Peyer's patch (tissue), 4 donors: ENCODE data around the gene RHBDL3. TPM values are rescaled to one million over a fixed set of nuclear protein-coding genes. Genes with fewer than 3 reads are reported as not detected.

ENCODE experiments used
- DNase-seq, 3 donors: peaks; one replicate each; pipeline ENCODE4 v3.0.0-alpha.2; 2017 to 2019
- H3K27ac ChIP-seq, 4 donors: fragments of 200-600 bp; sonication (generic); one replicate each; pipeline ENCODE4 v1.5.1; 2016 to 2019
- H3K27me3 ChIP-seq, 2 donors: fragments of 200-600 bp; sonication (generic); one replicate each; pipeline ENCODE4 v1.5.1; 2019
- H3K36me3 ChIP-seq, 3 donors: fragments of 200-600 bp; sonication (generic); one replicate each; pipeline ENCODE4 v1.5.1; 2016 to 2019
- H3K4me1 ChIP-seq, 4 donors: fragments of 200-600 bp; sonication (generic); one replicate each; pipeline ENCODE4 v1.5.1; 2016 to 2019
- H3K4me3 ChIP-seq, 4 donors: fragments of 200-600 bp; sonication (generic); 1 replicate in 3 of 4; 2 replicates in 1 of 4; pipeline ENCODE4 v1.5.1; 2016 to 2019; ENCODE audit warnings: mild to moderate bottlenecking in 1 of 4
- H3K9me3 ChIP-seq, 4 donors: fragments of 200-600 bp; sonication (generic); one replicate each; pipeline ENCODE4 v1.5.1; 2016 to 2019; ENCODE audit warnings: mild to moderate bottlenecking in 1 of 4
- POLR2A ChIP-seq, 2 donors: fragments of 450-650 bp; IDR thresholded peaks; one replicate each; pipeline ENCODE4 v1.5.1; 2017; ENCODE audit warnings: antibody characterized with exemption in 2 of 2, mild to moderate bottlenecking in 2 of 2, moderate library complexity in 2 of 2
- total RNA-seq, 4 donors: library from RNA; depleted of rRNA; stranded (reverse); fragments of >200 nt; gene quantifications; one replicate each; pipeline ENCODE4 v1.1.0, GENCODE V29; 2016
- TF ChIP-seq, protein P1 (sequence below), 6 experiments: fragments of 450-650 bp in 4 of 6; fragments of 200-600 bp in 2 of 6; sonication (generic) in 1 of 6; IDR thresholded peaks; one replicate each; pipeline ENCODE4 v1.5.1; 2017 to 2019; ENCODE audit warnings: antibody characterized with exemption in 6 of 6, mild to moderate bottlenecking in 3 of 6, moderate library complexity in 1 of 6

RHBDL3 gene
- total RNA-seq, 4 donors from 2014 or later, result 0.28 to 0.40 TPM; not detected in 2

DNA sequence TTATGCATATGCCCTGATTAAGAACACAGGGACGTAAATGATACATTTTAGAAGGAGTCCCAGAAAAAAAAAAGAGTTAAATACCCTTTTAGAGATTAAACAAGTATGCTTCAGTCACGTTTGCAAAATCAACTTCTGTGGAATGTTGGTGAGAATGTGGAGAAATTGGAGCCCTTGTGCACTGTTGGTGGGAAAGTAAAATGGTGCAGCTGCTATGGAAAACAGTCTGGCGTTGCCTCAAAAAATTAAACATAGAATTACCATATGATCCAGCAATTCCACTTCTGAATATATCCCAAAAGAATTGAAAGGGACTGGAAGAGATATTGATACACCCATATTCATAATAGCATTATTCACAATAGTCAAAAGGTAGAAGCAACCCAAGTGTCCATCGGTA, 26.5 kb downstream of the RHBDL3 start:
- H3K27ac ChIP-seq, result no peak overlapping the region
- no peaks in the 10 kb centered on the region for H3K4me1 ChIP-seq
- H3K4me3 ChIP-seq, result no peak overlapping the region
- H3K36me3 ChIP-seq, result no peaks in the 10 kb centered on the region
- TF ChIP-seq POLR2A (IDR thresholded peaks at IDR 0.05), result no peak
- TF ChIP-seq, protein P1, sequence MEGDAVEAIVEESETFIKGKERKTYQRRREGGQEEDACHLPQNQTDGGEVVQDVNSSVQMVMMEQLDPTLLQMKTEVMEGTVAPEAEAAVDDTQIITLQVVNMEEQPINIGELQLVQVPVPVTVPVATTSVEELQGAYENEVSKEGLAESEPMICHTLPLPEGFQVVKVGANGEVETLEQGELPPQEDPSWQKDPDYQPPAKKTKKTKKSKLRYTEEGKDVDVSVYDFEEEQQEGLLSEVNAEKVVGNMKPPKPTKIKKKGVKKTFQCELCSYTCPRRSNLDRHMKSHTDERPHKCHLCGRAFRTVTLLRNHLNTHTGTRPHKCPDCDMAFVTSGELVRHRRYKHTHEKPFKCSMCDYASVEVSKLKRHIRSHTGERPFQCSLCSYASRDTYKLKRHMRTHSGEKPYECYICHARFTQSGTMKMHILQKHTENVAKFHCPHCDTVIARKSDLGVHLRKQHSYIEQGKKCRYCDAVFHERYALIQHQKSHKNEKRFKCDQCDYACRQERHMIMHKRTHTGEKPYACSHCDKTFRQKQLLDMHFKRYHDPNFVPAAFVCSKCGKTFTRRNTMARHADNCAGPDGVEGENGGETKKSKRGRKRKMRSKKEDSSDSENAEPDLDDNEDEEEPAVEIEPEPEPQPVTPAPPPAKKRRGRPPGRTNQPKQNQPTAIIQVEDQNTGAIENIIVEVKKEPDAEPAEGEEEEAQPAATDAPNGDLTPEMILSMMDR (IDR thresholded peaks at IDR 0.05), result no peak
- no peak for DNase-seq
- no peaks in the 10 kb centered on the region for H3K27me3 ChIP-seq
- no peaks in the 10 kb centered on the region for H3K9me3 ChIP-seq

DNA sequence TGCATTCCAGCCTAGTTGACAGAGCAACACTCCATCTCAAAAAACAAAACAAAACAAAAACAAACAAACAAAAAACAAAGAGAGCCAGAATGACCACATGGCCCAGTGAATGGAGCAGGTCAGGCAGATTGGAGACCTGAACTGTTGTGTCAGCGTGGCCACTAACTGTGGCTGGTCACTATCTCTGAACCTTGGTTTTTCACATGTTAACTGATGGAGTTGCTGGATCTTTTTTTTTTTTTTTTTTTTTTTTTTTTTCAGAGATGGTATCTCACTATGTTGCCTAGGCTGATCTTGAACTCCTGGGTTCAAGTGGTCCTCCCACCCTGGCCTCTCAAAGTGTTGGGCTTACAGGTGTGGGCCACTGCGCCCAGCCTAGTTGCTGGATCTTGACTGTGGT, 31.8 kb downstream of the RHBDL3 start:
- Histone ChIP-seq H3K4me3 (no peak overlapping the region), H3K27me3 (no peaks in the 10 kb centered on the region), H3K36me3 (no peaks in the 10 kb centered on the region), H3K9me3 (no peaks in the 10 kb centered on the region), H3K4me1 (no peaks in the 10 kb centered on the region), H3K27ac (no peak overlapping the region)
- DNase-seq, result no peak
- no peak for TF ChIP-seq POLR2A (IDR thresholded peaks at IDR 0.05)
- TF ChIP-seq, protein P1 (IDR thresholded peaks at IDR 0.05), result no peak

DNA sequence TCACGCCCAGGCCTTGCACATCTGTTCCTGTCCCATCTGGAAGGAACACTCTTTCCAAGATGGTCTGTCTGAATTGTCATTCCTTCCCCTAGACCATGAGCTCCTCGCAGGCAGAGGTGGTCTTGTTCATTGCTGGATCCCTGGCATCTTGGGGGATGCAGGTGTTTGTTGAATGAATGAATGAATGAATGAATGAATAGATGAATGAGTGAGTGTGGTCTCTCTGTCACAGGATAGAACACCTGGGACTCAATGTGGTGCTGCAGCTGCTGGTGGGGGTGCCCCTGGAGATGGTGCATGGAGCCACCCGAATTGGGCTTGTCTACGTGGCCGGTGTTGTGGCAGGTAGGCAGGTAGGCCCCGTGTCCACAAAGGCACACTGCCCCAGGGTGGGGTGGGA, 32.2 kb downstream of the RHBDL3 start:
- Histone ChIP-seq H3K4me3 (no peak overlapping the region), H3K27me3 (no peaks in the 10 kb centered on the region), H3K27ac (no peak overlapping the region), H3K9me3 (no peaks in the 10 kb centered on the region), H3K4me1 (no peaks in the 10 kb centered on the region), H3K36me3 (no peaks in the 10 kb centered on the region)
- TF ChIP-seq, protein P1 (IDR thresholded peaks at IDR 0.05), result no peak
- TF ChIP-seq POLR2A (IDR thresholded peaks at IDR 0.05), result no peak
- DNase-seq, result no peak

DNA sequence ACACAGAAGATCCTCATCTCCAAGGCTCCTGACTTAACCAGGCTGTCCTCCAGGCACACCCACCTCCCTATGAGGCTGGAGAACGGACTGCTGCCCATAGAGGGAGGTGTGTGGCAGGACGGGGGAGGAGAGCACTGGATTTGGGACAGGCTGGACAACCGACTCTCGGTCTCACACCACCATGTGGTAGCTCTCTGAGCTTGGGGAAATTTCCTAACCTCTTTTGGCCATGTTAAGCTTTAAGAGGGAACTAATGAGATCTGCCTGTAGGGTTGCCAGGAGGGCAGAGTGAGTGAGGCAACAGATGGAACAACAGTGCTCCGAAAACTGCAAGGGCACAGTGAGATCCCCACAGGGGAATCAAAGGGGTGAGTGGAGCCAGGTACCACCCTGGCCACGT, 32.7 kb downstream of the RHBDL3 start:
- H3K4me1 ChIP-seq, result no peaks in the 10 kb centered on the region
- no peak overlapping the region for H3K4me3 ChIP-seq
- no peak overlapping the region for H3K27ac ChIP-seq
- no peaks in the 10 kb centered on the region for H3K27me3 ChIP-seq
- no peaks in the 10 kb centered on the region for H3K9me3 ChIP-seq
- no peak for DNase-seq
- TF ChIP-seq, protein P1 (IDR thresholded peaks at IDR 0.05), result no peak
- TF ChIP-seq POLR2A (IDR thresholded peaks at IDR 0.05), result no peak
- H3K36me3 ChIP-seq, result no peaks in the 10 kb centered on the region

DNA sequence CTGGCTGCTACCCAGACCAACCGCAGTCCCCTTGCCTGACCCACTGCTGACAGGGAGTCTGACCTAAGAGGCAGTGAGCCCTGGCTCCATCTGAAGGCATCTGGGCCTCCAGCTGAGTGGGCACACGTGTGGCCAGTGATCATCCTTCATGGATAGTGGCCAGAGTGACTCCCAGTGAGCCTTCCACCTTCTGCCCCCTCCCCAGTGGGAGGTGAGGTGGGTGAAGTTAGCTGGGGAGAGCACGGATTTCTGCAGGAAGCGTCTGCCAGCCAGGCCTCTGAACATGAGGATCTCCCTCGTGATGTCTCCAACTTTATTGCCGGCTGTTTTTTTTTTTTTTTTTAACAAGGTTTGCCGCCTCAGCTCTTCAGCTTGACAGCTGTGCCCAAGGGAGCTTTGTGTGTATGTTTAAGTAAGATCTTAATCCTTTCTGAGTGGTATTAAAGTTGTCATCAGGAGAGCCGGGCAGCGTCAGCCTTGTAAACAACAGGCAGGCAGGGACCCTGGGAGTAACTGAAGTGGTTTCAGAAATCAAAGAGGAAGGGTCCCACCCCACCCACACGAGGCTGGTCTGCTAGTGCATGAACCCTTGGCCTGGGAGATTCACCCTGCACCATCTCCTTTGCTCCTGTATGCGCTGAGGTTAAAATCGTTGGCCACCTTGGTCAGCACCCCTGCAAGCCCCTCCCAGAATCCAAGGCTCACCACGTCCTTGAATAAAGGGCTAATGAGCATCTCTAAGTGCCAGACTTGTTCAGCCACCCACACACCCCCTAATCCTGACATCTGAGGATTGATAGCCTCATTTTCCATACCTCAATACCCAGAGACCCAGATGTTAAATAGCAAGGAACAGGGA, 33.3 kb downstream of the RHBDL3 start:
- H3K4me3 ChIP-seq, result no peak overlapping the region
- H3K36me3 ChIP-seq, result no peaks in the 10 kb centered on the region
- no peaks in the 10 kb centered on the region for H3K27me3 ChIP-seq
- no peaks in the 10 kb centered on the region for H3K9me3 ChIP-seq
- H3K27ac ChIP-seq, result no peak overlapping the region
- no peak for DNase-seq
- H3K4me1 ChIP-seq, result no peaks in the 10 kb centered on the region
- TF ChIP-seq POLR2A (IDR thresholded peaks at IDR 0.05), result no peak
- TF ChIP-seq, protein P1 (IDR thresholded peaks at IDR 0.05), result no peak
